Measurements from ENCODE around the gene PRKAG3.

Gene PRKAG3

GRCh38 chr2:218839888-218840287, 8.3 kb upstream of the PRKAG3 start:
- no peak for DNase-seq (ENCODE audit: low read depth in 2 of 2)

GRCh38 chr2:218839430-218839829, 7.8 kb upstream of the PRKAG3 start:
- peak in 1 of 2 experiments; percentile 17 for DNase-seq (ENCODE audit: low read depth in 2 of 2)

GRCh38 chr2:218837495-218837894, 5.9 kb upstream of the PRKAG3 start:
- DNase-seq (ENCODE audit: low read depth in 2 of 2), result no peak

- DNase-seq (ENCODE audit: low read depth in 2 of 2), result no peak
These were observed 3.1 kb upstream of the PRKAG3 start for GRCh38 chr2:218834685-218835084.

- no peak for DNase-seq (ENCODE audit: low read depth in 2 of 2)
These were observed 1.5 kb upstream of the PRKAG3 start for GRCh38 chr2:218833023-218833609.

GRCh38 chr2:218832520-218832919, 917 bp upstream of the PRKAG3 start:
- no peak for DNase-seq (ENCODE audit: low read depth in 2 of 2)

GRCh38 chr2:218832081-218832480, 478 bp upstream of the PRKAG3 start:
- no peak for DNase-seq (ENCODE audit: low read depth in 2 of 2)

GRCh38 chr2:218830526-218831306, 887 bp downstream of the PRKAG3 start:
- DNase-seq (ENCODE audit: low read depth in 2 of 2), result no peak

- DNase-seq (ENCODE audit: low read depth in 2 of 2), result no peak
These were observed 1.6 kb downstream of the PRKAG3 start for GRCh38 chr2:218829868-218830451.

- no peak for DNase-seq (ENCODE audit: low read depth in 2 of 2)
These were observed 3.2 kb downstream of the PRKAG3 start for GRCh38 chr2:218828477-218828778.

- DNase-seq (ENCODE audit: low read depth in 2 of 2), result no peak
These were observed 3.7 kb downstream of the PRKAG3 start for GRCh38 chr2:218827701-218828476.

- DNase-seq (ENCODE audit: low read depth in 2 of 2), result no peak
These were observed 4.8 kb downstream of the PRKAG3 start for GRCh38 chr2:218826791-218827190.

GRCh38 chr2:218824004-218824403, 7.6 kb downstream of the PRKAG3 start:
- no peak for DNase-seq (ENCODE audit: low read depth in 2 of 2)

GRCh38 chr2:218823196-218823855, 8.3 kb downstream of the PRKAG3 start:
- DNase-seq (ENCODE audit: low read depth in 2 of 2), result no peak

- DNase-seq (ENCODE audit: low read depth in 2 of 2), result no peak
These were observed 9.0 kb downstream of the PRKAG3 start for GRCh38 chr2:218822622-218823021.

- DNase-seq (ENCODE audit: low read depth in 2 of 2), result no peak
These were observed 9.9 kb downstream of the PRKAG3 start for GRCh38 chr2:218821605-218822211.

- DNase-seq (ENCODE audit: low read depth in 2 of 2), result no peak
These were observed 10.7 kb downstream of the PRKAG3 start for GRCh38 chr2:218820746-218821369.

GRCh38 chr2:218819093-218819492, 12.5 kb downstream of the PRKAG3 start:
- DNase-seq (ENCODE audit: low read depth in 2 of 2), result no peak

GRCh38 chr2:218816561-218817011, 15.0 kb downstream of the PRKAG3 start:
- DNase-seq (ENCODE audit: low read depth in 2 of 2), result no peak

GRCh38 chr2:218815649-218816048, 16.0 kb downstream of the PRKAG3 start:
- no peak for DNase-seq (ENCODE audit: low read depth in 2 of 2)

GRCh38 chr2:218815244-218815637, 16.4 kb downstream of the PRKAG3 start:
- no peak for DNase-seq (ENCODE audit: low read depth in 2 of 2)
